Peyer's patch (tissue), 4 donors: ENCODE results near the gene ITPR1.

Experiments used
- POLR2A ChIP-seq, 2 donors: fragments of 450-650 bp; IDR thresholded peaks; one replicate each; pipeline ENCODE4 v1.5.1; 2017; ENCODE audit warnings: antibody characterized with exemption in 2 of 2, mild to moderate bottlenecking in 2 of 2, moderate library complexity in 2 of 2
- TF ChIP-seq, protein P1 (sequence below), 6 experiments: fragments of 450-650 bp in 4 of 6; fragments of 200-600 bp in 2 of 6; sonication (generic) in 1 of 6; IDR thresholded peaks; one replicate each; pipeline ENCODE4 v1.5.1; 2017 to 2019; ENCODE audit warnings: antibody characterized with exemption in 6 of 6, mild to moderate bottlenecking in 3 of 6, moderate library complexity in 1 of 6

DNA sequence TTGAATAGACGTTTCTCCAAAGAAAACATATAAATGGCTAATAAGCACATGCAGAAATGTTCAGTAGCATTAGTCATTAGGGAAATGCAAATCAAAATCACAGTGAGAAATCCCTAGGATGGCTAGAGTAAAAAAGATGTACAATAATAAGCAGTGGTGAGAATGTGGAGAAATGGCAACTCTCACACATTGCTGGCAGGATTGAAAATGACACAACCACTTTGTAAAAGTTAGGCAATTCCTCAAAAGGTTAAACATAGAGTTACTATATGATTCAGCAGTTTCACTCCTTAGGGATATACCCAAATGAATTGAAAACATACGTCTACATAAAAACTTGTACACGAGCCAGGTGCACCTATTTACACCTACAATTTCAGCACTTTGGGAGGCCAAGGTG is 108.7 kb downstream of the ITPR1 start:
- TF ChIP-seq, protein P1, sequence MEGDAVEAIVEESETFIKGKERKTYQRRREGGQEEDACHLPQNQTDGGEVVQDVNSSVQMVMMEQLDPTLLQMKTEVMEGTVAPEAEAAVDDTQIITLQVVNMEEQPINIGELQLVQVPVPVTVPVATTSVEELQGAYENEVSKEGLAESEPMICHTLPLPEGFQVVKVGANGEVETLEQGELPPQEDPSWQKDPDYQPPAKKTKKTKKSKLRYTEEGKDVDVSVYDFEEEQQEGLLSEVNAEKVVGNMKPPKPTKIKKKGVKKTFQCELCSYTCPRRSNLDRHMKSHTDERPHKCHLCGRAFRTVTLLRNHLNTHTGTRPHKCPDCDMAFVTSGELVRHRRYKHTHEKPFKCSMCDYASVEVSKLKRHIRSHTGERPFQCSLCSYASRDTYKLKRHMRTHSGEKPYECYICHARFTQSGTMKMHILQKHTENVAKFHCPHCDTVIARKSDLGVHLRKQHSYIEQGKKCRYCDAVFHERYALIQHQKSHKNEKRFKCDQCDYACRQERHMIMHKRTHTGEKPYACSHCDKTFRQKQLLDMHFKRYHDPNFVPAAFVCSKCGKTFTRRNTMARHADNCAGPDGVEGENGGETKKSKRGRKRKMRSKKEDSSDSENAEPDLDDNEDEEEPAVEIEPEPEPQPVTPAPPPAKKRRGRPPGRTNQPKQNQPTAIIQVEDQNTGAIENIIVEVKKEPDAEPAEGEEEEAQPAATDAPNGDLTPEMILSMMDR (IDR thresholded peaks at IDR 0.05): no peak
- TF ChIP-seq POLR2A (IDR thresholded peaks at IDR 0.05): no peak
